Astrocyte (in vitro differentiated cells and primary cell): ENCODE results near the gene BRMS1. TPM values are rescaled to one million over a fixed set of nuclear protein-coding genes. Genes with fewer than 3 reads are reported as not detected.

ENCODE experiments used
- DNase-seq: peaks from one replicate; pipeline ENCODE4 v3.0.0-alpha.2; 2010; ENCODE audit warnings: low read depth
- FAIRE-seq: peaks from 2 replicates; lab custom pipeline; 2011; peaks lifted over from hg19 to GRCh38; lab: Jason Lieb, UNC
- H2AFZ ChIP-seq: 2 replicates; pipeline ENCODE4 v1.6.0; 2012; ENCODE audit warnings: low read depth, low read length, inconsistent platforms
- H3K27ac ChIP-seq: 2 replicates; pipeline ENCODE4 v1.5.1; 2011; ENCODE audit warnings: low read depth, low read length, inconsistent platforms
- H3K27me3 ChIP-seq: 2 replicates; pipeline ENCODE4 v1.6.0; 2011; ENCODE audit warnings: low read length, inconsistent platforms; ENCODE audit not compliant: insufficient read depth
- H3K36me3 ChIP-seq: 2 replicates; pipeline ENCODE4 v1.5.1; 2011; ENCODE audit warnings: low read length, inconsistent platforms; ENCODE audit not compliant: insufficient read depth
- H3K4me1 ChIP-seq: 2 replicates; pipeline ENCODE4 v1.5.1; 2011; ENCODE audit warnings: low read length, inconsistent platforms; ENCODE audit not compliant: insufficient read depth
- H3K4me2 ChIP-seq: 2 replicates; pipeline ENCODE4 v1.6.0; 2012; ENCODE audit warnings: low read length, inconsistent platforms
- H3K4me3 ChIP-seq: 2 replicates; pipeline ENCODE4 v1.5.1; 2011; ENCODE audit warnings: low read depth, mild to moderate bottlenecking, low read length, inconsistent platforms; ENCODE audit not compliant: insufficient read depth
- H3K79me2 ChIP-seq: 2 replicates; pipeline ENCODE4 v1.6.0; 2012; ENCODE audit warnings: mild to moderate bottlenecking, low read length, inconsistent platforms; ENCODE audit not compliant: insufficient read depth
- H3K9ac ChIP-seq: 2 replicates; pipeline ENCODE4 v1.6.0; 2012; ENCODE audit warnings: mild to moderate bottlenecking, low read length, inconsistent platforms
- H3K9me3 ChIP-seq: 2 replicates; pipeline ENCODE4 v1.5.1; 2012; ENCODE audit warnings: low read depth, mild to moderate bottlenecking, low read length, inconsistent platforms; ENCODE audit not compliant: insufficient read depth
- H4K20me1 ChIP-seq: 2 replicates; pipeline ENCODE4 v1.6.0; 2012; ENCODE audit warnings: low read length, inconsistent platforms; ENCODE audit not compliant: insufficient read depth
- H3K27ac Mint-ChIP-seq: one replicate; pipeline ENCODE4 v1.8.0; 2021; ENCODE audit warnings: mild to moderate bottlenecking, mixed read lengths; ENCODE audit not compliant: unreplicated experiment
- H3K27me3 Mint-ChIP-seq: one replicate; pipeline ENCODE4 v1.8.0; 2021; ENCODE audit warnings: low read depth, mixed read lengths; ENCODE audit not compliant: unreplicated experiment
- H3K36me3 Mint-ChIP-seq: one replicate; pipeline ENCODE4 v1.8.0; 2021; ENCODE audit warnings: low read depth, mixed read lengths; ENCODE audit not compliant: unreplicated experiment
- H3K4me1 Mint-ChIP-seq: one replicate; pipeline ENCODE4 v1.8.0; 2021; ENCODE audit warnings: low read depth, mixed read lengths; ENCODE audit not compliant: unreplicated experiment
- H3K4me3 Mint-ChIP-seq: one replicate; pipeline ENCODE4 v1.8.0; 2021; ENCODE audit warnings: mild to moderate bottlenecking, moderate library complexity, mixed read lengths; ENCODE audit not compliant: unreplicated experiment
- H3K9me3 Mint-ChIP-seq: one replicate; pipeline ENCODE4 v1.8.0; 2021; ENCODE audit warnings: mild to moderate bottlenecking, mixed read lengths; ENCODE audit not compliant: unreplicated experiment
- CTCF ChIP-seq: IDR thresholded peaks from 2 replicates; pipeline ENCODE4 v1.5.1; 2011; ENCODE audit warnings: low read depth, mild to moderate bottlenecking, inconsistent platforms, low read length, moderate library complexity; ENCODE audit not compliant: insufficient read depth
- EZH2 ChIP-seq: IDR thresholded peaks from 2 replicates; pipeline ENCODE4 v1.6.1; 2012; ENCODE audit warnings: mild to moderate bottlenecking, low read length, inconsistent platforms; ENCODE audit not compliant: insufficient read depth
- total RNA-seq: library from RNA; stranded (reverse); gene quantifications from 2 replicates; pipeline ENCODE4 v1.2.1, GENCODE V29; 2021

The BRMS1 gene
- total RNA-seq, 1 donor from 2014 or later = 47.8 TPM

- H3K4me1 Mint-ChIP-seq = peaks cover 39% of the 10 kb centered on the region
- H3K4me3 ChIP-seq = no peak overlapping the region
- no peaks in the 10 kb centered on the region for H3K27me3 ChIP-seq
- H3K4me2 ChIP-seq = peak overlapping the region; percentile 39
- peak overlapping the region; percentile 32 for H3K27ac ChIP-seq
- H4K20me1 ChIP-seq = no peaks in the 10 kb centered on the region
- TF ChIP-seq CTCF = no peak
- no peak for TF ChIP-seq EZH2
- no peak overlapping the region for H2AFZ ChIP-seq
- no peak for FAIRE-seq
- H3K27me3 Mint-ChIP-seq = no peaks in the 10 kb centered on the region
- peak overlapping the region; percentile 24 for H3K27ac Mint-ChIP-seq
- H3K9me3 Mint-ChIP-seq = peaks cover 4% of the 10 kb centered on the region
- no peak overlapping the region for H3K4me3 Mint-ChIP-seq
- DNase-seq = no peak
- no peaks in the 10 kb centered on the region for H3K9me3 ChIP-seq
- peaks cover 46% of the 10 kb centered on the region for H3K4me1 ChIP-seq
- H3K79me2 ChIP-seq = no peaks in the 10 kb centered on the region
- H3K36me3 ChIP-seq = no peaks in the 10 kb centered on the region
- H3K36me3 Mint-ChIP-seq = no peaks in the 10 kb centered on the region
- H3K9ac ChIP-seq = no peak overlapping the region
Measured at GRCh38 chr11:66325263-66325671, 19.6 kb downstream of the BRMS1 start.

DNA sequence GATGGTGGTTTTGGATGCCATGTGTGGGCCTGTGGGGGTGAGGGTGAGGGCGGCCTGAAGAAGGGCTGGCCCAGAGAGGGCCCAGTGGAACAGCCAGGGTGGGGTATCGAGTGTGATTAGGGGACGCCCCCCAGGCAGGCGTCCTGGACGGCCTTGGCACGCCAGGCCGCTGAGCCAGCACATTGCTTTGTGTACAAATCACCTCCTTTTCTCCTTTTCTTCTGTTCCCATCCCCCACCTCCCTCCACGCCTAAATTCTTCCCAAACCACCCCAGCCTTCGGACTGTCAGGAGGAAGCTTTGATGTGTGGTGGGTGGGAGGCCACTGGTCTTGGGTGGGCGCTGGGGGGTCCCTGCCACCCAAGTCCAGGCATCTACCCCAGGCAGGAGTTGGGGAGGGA, 20.2 kb downstream of the BRMS1 start:
- Mint-ChIP-seq H3K4me1 (peaks cover 39% of the 10 kb centered on the region), H3K36me3 (peaks cover 2% of the 10 kb centered on the region), H3K27ac (peak overlapping the region; percentile 72), H3K27me3 (no peaks in the 10 kb centered on the region), H3K4me3 (no peak overlapping the region), H3K9me3 (peaks cover 7% of the 10 kb centered on the region)
- Histone ChIP-seq H3K4me3 (no peak overlapping the region), H3K27ac (peak overlapping the region; percentile 32), H3K36me3 (no peaks in the 10 kb centered on the region), H3K4me2 (peak overlapping the region; percentile 39), H3K79me2 (no peaks in the 10 kb centered on the region), H3K9me3 (no peaks in the 10 kb centered on the region), H3K4me1 (peaks cover 46% of the 10 kb centered on the region), H3K27me3 (no peaks in the 10 kb centered on the region), H3K9ac (no peak overlapping the region), H4K20me1 (no peaks in the 10 kb centered on the region), H2AFZ (no peak overlapping the region)
- TF ChIP-seq EZH2 = no peak
- no peak for TF ChIP-seq CTCF
- DNase-seq (no peak), FAIRE-seq (no peak)

DNA sequence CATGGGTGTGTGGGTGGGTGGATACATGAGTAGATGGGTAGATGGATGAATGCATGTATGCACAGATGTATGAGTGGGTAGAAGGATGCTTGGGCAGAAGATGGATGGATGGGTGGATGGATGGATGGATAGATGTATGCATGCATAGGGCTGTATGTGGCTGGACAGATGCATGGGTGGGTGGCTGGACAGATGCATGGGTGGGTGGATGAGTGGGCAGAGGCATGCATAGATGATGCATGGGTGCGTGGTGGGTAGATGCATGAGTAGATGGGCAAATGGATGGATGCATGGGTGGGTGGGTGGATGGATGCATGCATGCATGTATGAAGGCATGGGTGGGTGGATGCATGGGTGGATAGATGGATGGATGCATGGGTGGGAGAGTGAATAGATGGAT, 21.2 kb downstream of the BRMS1 start:
- H3K9me3 ChIP-seq = no peaks in the 10 kb centered on the region
- no peak overlapping the region for H3K4me3 ChIP-seq
- DNase-seq (no peak), FAIRE-seq (no peak)
- H3K4me2 ChIP-seq = no peak overlapping the region
- H3K9me3 Mint-ChIP-seq = peaks cover 13% of the 10 kb centered on the region
- peaks cover 6% of the 10 kb centered on the region for H3K36me3 Mint-ChIP-seq
- peaks cover 47% of the 10 kb centered on the region for H3K4me1 ChIP-seq
- no peak for TF ChIP-seq EZH2
- TF ChIP-seq CTCF = no peak
- no peak overlapping the region for H3K9ac ChIP-seq
- no peak overlapping the region for H3K27ac Mint-ChIP-seq
- H3K4me1 Mint-ChIP-seq = peaks cover 45% of the 10 kb centered on the region
- no peaks in the 10 kb centered on the region for H3K36me3 ChIP-seq
- no peaks in the 10 kb centered on the region for H3K27me3 ChIP-seq
- no peaks in the 10 kb centered on the region for H4K20me1 ChIP-seq
- H3K27me3 Mint-ChIP-seq = no peaks in the 10 kb centered on the region
- no peak overlapping the region for H3K27ac ChIP-seq
- no peak overlapping the region for H2AFZ ChIP-seq
- no peak overlapping the region for H3K4me3 Mint-ChIP-seq
- no peaks in the 10 kb centered on the region for H3K79me2 ChIP-seq
